NCI-H1417 treated with DMSO at 0.1 percent for 48 hours (cell line): ENCODE data around the gene HOXB9.

Experiments used
- DNase-seq: peaks from one replicate; lab custom pipeline; 2025; lab: John Stamatoyannopoulos, UW

The HOXB9 gene

DNA sequence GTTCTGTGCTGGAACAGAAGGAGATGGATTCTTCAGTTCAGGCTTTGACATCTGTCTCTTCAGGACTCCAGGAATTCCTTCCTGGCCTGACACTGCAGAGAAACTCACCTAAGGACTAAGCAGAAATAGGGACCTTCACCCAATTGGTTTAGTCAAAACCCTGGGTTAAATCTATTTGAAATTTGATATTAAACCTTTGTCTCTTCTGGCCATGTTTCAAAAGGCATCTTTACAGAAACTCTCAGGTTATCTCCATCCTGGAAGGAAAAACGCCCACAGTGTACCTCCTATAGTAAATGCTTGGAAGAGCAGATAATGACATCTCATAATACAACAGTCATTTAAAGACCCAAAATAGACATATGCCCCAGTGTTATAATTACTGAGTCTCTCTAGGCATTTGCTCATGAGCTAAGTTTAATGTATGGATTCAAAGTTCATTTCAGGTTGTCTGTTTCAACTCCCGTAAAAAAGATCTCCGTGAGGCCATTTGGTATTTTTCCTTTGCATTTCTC is 42.4 kb downstream of the HOXB9 start:
- DNase-seq, result no peak

GRCh38 chr17:48582750-48583069 is 43.4 kb downstream of the HOXB9 start:
- no peak for DNase-seq

DNA sequence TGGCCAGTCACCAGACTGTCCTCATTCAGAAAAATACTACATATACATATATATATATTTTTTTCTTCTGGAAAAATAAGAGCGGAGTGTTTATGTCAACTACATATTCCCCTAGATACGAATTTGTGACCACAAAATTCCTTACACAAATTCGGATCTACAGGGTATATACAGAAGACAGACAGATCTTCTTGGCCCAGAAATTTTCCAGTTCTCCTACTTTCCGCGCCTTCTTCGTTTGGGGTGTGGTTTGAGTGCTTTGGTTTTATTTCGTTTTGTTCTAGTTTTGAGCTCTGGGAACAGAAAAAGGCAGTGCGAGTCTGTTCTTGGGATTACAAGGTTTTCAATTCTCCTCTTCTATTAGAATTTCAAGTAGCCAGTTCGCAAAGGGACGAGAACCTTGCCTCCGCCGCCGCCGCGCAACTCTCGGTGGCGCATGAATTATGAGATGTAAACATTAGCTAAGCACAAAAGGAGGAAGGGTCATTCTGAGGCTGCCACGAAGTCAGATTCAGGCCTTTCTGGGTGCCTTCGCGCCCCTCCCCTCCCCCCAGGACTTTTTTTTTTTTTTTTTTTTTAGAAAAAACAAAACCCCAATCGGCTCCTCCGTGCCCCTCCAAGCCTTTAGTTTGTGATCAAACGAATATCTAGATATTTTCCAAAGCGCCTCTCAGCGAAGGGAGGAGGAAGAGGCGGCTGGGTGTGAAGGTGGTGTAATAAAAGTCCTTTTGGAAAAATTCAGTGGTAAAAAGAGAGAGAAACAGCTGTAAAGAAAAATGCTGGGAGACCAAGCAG is 46.2 kb downstream of the HOXB9 start:
- no peak for DNase-seq

GRCh38 chr17:48579471-48579759 is 46.7 kb downstream of the HOXB9 start:
- no peak for DNase-seq

DNA sequence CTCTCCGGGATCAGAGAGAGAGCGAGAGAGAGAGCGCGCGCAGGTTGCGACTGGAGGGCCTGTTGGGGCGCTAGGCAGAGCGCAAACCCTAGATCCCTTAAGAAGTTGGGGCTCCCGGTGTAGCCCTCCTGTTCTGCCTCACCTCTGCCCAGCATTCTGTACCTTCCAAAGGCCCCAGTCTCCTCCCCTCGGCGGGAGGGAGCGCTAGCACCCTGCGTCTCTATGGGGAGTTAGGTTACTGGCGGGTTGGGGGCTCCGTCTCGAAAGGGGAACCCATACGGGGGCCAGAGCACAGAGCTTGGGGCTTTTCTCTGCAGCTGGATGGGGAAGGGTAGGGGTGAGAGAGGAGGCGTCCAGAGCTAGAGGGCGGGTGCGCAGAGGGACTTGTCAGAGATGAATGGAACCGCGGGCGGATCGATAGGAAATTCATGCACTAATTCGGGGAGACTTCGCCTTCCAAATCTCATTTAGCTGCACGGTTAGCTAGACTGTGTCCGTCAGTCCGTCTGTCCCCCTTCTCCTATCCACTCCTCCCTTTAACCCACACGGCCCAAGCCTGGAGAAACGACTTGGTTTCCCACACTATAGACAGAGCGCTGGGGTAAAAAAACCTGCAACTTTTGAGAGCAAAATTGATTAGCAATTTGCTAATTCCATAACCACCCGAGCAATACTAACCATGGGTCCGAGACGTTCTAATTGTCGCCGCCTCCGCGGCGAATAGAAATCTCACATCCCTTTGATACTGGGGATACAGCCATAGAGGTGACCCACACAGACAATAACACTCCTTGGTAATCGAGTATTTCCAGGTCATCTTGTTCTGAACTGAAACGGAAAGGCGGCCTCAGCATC is 47.3 kb downstream of the HOXB9 start:
- DNase-seq, result no peak

- no peak for DNase-seq
Measured at GRCh38 chr17:48577946-48578615, 48.1 kb downstream of the HOXB9 start, which contains the start of gene HOXB4. Gene HOXB4 (minus strand): TSS chr17:48578350. CDS start chr17:48578319, 31 bp downstream.

- DNase-seq, result no peak
Measured at GRCh38 chr17:48577330-48577945, 48.7 kb downstream of the HOXB9 start.

GRCh38 chr17:48576479-48577309 is 49.5 kb downstream of the HOXB9 start:
- DNase-seq, result no peak

- DNase-seq, result no peak
Measured at GRCh38 chr17:48575673-48576478, 50.3 kb downstream of the HOXB9 start.

- no peak for DNase-seq
Measured at GRCh38 chr17:48575066-48575582, 51.0 kb downstream of the HOXB9 start.

GRCh38 chr17:48574505-48575065 is 51.6 kb downstream of the HOXB9 start:
- no peak for DNase-seq

DNA sequence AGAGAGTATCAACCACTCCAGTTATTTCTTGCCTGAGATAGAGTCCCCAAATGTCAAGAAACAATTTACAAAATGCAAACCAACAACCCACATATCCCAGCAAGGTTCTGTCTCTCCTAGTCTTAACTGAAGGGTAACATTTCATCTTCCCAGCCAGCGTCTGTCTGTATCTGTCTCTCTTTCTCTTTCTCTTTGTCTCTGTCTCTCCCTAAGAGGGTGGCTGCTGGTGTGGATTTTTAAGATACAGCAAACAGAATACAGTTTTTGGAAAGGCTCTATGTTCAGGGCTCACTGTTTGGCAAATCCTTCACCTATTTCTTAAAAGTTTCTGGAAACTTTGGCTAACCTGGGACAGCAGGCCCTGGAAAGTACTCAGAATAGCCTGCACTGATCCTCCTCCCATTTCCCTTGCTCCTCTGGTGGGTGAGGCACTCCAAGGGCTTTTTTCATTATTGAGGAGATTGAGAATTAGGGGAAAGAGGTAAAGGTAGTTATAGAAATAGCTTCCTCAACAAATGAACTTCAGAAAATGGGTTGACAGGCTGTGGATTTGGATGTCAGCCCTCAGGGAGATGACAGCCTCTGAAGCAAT is 54.2 kb downstream of the HOXB9 start:
- no peak for DNase-seq
